B cell (primary cell): ENCODE measurements around the gene FANCL.

Experiments
- CTCF ChIP-seq: fragments of 200-600 bp; IDR thresholded peaks from one replicate; pipeline ENCODE4 v1.8.0; 2022; ENCODE audit warnings: antibody characterized with exemption, mild to moderate bottlenecking
- EZH2 ChIP-seq: IDR thresholded peaks from 2 replicates; pipeline ENCODE4 v1.6.1; 2012; ENCODE audit warnings: borderline replicate concordance, low read depth, mild to moderate bottlenecking, moderate library complexity, low read length; ENCODE audit not compliant: insufficient read depth, poor library complexity, severe bottlenecking

- TF ChIP-seq CTCF (no peak), EZH2 (no peak)
Measured at GRCh38 chr2:58268685-58269084, 27.6 kb upstream of the FANCL start.
